Retina (tissue), 1 donor: ENCODE measurements around the gene ZNF497.
"Not testable (repeated sequence)": the region's sequence is repeated elsewhere in the genome, so short reads cannot be mapped to it uniquely, and the experiment has no call there.

Experiments used
- DNase-seq: peaks from one replicate; pipeline ENCODE4 v3.0.0-alpha.2; 2016

Gene ZNF497

GRCh38 chr19:58393725-58394033 lies 31.1 kb upstream of the ZNF497 start:
- no peak for DNase-seq

- DNase-seq, result no peak
Observed at GRCh38 chr19:58392945-58393724, 30.6 kb upstream of the ZNF497 start.

- DNase-seq, result no peak
Observed at GRCh38 chr19:58388175-58388526, 25.6 kb upstream of the ZNF497 start.

GRCh38 chr19:58387338-58388174 lies 25.0 kb upstream of the ZNF497 start:
- no peak for DNase-seq

GRCh38 chr19:58386576-58387337 lies 24.2 kb upstream of the ZNF497 start, which contains the start of gene RPS5:
Gene RPS5, plus strand, starts transcription at chr19:58387269. Its CDS starts 869 bp downstream, at chr19:58388138.
- DNase-seq, result peak; percentile 97

- no peak for DNase-seq
Observed at GRCh38 chr19:58385891-58386575, 23.5 kb upstream of the ZNF497 start.

- DNase-seq, result no peak
Observed at GRCh38 chr19:58385313-58385890, 22.9 kb upstream of the ZNF497 start.

- no peak for DNase-seq
Observed at GRCh38 chr19:58382997-58383603, 20.5 kb upstream of the ZNF497 start.

GRCh38 chr19:58381460-58382212 lies 19.1 kb upstream of the ZNF497 start:
- no peak for DNase-seq

GRCh38 chr19:58380662-58381459 lies 18.3 kb upstream of the ZNF497 start, which contains the start of gene ZNF837:
Gene ZNF837, minus strand, starts transcription at chr19:58381030. Its CDS starts 11,698 bp downstream, at chr19:58369332.
- DNase-seq, result peak; percentile 99

GRCh38 chr19:58380037-58380661 lies 17.6 kb upstream of the ZNF497 start:
- DNase-seq, result no peak

- no peak for DNase-seq
Observed at GRCh38 chr19:58379246-58379645, 16.7 kb upstream of the ZNF497 start.

- not testable (repeated sequence) for DNase-seq
Observed at GRCh38 chr19:58376724-58377123, 14.2 kb upstream of the ZNF497 start.

GRCh38 chr19:58374200-58374599 lies 11.6 kb upstream of the ZNF497 start:
- no peak for DNase-seq

GRCh38 chr19:58372311-58373133 lies 10.0 kb upstream of the ZNF497 start:
- no peak for DNase-seq

- no peak for DNase-seq
Observed at GRCh38 chr19:58368561-58369360, 6.2 kb upstream of the ZNF497 start.

GRCh38 chr19:58367698-58368454 lies 5.3 kb upstream of the ZNF497 start:
- DNase-seq, result no peak
